Ishikawa (cell line): ENCODE results near the gene KLF9.

Experiments used
- CEBPB ChIP-seq: IDR thresholded peaks from 2 replicates; pipeline ENCODE4 v1.6.1; 2012
- CREB1 ChIP-seq: IDR thresholded peaks from 2 replicates; pipeline ENCODE4 v1.6.1; 2012; ENCODE audit warnings: low read depth
- EGR1 ChIP-seq: IDR thresholded peaks from 2 replicates; pipeline ENCODE4 v1.6.1; 2012
- EP300 ChIP-seq: IDR thresholded peaks from 2 replicates; pipeline ENCODE4 v1.6.1; 2012; ENCODE audit warnings: borderline replicate concordance
- FOXM1 ChIP-seq: IDR thresholded peaks from 2 replicates; pipeline ENCODE4 v1.6.1; 2012; ENCODE audit warnings: low read depth, borderline replicate concordance
- MAX ChIP-seq: IDR thresholded peaks from 2 replicates; pipeline ENCODE4 v1.6.1; 2012
- NFIC ChIP-seq: IDR thresholded peaks from 2 replicates; pipeline ENCODE4 v1.6.1; 2012
- RAD21 ChIP-seq: IDR thresholded peaks from 2 replicates; pipeline ENCODE4 v1.6.1; 2012; ENCODE audit warnings: low read depth
- TAF1 ChIP-seq: IDR thresholded peaks from 2 replicates; pipeline ENCODE4 v1.6.1; 2012; ENCODE audit warnings: low read depth, mild to moderate bottlenecking
- TCF12 ChIP-seq: IDR thresholded peaks from 2 replicates; pipeline ENCODE4 v1.6.1; 2012; ENCODE audit warnings: low read depth
- TEAD4 ChIP-seq: IDR thresholded peaks from 2 replicates; pipeline ENCODE4 v1.6.1; 2012
- USF1 ChIP-seq: IDR thresholded peaks from 2 replicates; pipeline ENCODE4 v1.6.1; 2012
- YY1 ChIP-seq: IDR thresholded peaks from 2 replicates; pipeline ENCODE4 v1.6.1; 2012; ENCODE audit warnings: low read depth
- ZBTB7A ChIP-seq: IDR thresholded peaks from 2 replicates; pipeline ENCODE4 v1.6.1; 2012; ENCODE audit warnings: low read depth
- TF ChIP-seq, protein P1 (sequence below): IDR thresholded peaks from 2 replicates; pipeline ENCODE4 v1.6.1; 2012; ENCODE audit warnings: low read depth, mild to moderate bottlenecking

KLF9 gene

GRCh38 chr9:70409800-70410199 lies 4.7 kb downstream of the KLF9 start:
- no peak for TF ChIP-seq EGR1
- no peak for TF ChIP-seq CREB1
- TF ChIP-seq RAD21, result no peak
- no peak for TF ChIP-seq TCF12
- no peak for TF ChIP-seq EP300
- TF ChIP-seq USF1, result no peak
- TF ChIP-seq CEBPB, result no peak

DNA sequence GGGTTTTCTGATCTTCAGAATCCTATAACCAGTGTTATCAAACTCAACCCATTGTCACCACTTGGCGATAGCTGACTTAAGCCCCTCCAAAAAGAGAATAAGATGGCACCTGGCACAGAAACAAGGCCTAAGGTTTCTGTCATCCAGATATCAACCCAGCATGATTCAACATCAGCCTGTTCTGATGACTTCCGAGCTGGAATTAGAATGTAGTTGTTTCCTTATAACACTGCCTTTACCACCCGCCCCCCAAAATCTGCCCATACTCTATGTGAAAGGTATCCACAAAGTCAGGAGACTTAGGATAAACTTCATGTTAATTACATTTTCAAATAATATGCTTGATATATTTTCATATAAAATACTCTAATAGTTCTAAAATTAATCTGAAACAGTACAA lies 5.2 kb downstream of the KLF9 start:
- TF ChIP-seq MAX (no peak), USF1 (no peak), CREB1 (no peak), CEBPB (no peak), TAF1 (no peak), EP300 (no peak), FOXM1 (no peak), TCF12 (no peak), TEAD4 (no peak), NFIC (no peak)

DNA sequence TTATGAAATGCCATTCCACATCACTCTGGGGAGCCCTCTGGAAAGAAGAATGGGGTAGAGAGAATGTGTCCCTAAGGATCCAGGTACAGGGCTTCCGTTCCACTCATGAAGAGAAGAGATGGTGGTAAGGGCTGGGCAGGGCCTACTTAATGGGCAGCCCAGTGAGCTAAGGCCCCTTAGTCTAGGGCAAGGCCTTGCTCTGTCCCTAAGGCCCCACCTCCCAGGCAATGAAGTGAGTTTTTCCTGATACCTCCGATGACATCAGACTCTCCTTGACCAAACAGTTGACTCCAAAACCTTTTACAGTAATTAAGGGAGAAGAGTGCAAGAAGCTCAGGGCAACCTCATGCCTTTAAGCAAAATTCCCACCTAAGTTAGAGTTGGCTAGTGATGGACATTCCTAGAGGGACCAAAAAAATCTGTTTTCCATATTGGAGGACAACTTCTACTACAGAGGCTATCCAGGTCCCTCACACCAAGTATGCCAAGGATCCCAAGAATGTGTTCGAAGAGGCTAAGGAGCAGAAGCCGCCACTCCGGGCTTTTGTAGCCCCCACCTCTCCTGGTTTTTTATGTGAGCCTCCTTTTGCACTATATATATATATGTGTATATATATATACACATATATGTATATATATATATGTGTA lies 5.9 kb downstream of the KLF9 start:
- TF ChIP-seq, protein P1, sequence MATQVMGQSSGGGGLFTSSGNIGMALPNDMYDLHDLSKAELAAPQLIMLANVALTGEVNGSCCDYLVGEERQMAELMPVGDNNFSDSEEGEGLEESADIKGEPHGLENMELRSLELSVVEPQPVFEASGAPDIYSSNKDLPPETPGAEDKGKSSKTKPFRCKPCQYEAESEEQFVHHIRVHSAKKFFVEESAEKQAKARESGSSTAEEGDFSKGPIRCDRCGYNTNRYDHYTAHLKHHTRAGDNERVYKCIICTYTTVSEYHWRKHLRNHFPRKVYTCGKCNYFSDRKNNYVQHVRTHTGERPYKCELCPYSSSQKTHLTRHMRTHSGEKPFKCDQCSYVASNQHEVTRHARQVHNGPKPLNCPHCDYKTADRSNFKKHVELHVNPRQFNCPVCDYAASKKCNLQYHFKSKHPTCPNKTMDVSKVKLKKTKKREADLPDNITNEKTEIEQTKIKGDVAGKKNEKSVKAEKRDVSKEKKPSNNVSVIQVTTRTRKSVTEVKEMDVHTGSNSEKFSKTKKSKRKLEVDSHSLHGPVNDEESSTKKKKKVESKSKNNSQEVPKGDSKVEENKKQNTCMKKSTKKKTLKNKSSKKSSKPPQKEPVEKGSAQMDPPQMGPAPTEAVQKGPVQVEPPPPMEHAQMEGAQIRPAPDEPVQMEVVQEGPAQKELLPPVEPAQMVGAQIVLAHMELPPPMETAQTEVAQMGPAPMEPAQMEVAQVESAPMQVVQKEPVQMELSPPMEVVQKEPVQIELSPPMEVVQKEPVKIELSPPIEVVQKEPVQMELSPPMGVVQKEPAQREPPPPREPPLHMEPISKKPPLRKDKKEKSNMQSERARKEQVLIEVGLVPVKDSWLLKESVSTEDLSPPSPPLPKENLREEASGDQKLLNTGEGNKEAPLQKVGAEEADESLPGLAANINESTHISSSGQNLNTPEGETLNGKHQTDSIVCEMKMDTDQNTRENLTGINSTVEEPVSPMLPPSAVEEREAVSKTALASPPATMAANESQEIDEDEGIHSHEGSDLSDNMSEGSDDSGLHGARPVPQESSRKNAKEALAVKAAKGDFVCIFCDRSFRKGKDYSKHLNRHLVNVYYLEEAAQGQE, result no peak
- TF ChIP-seq CEBPB (no peak), TAF1 (no peak), MAX (no peak), RAD21 (no peak), NFIC (no peak), FOXM1 (no peak), TEAD4 (no peak), ZBTB7A (no peak), USF1 (no peak), CREB1 (no peak), EGR1 (no peak), TCF12 (no peak), YY1 (no peak), EP300 (no peak)

DNA sequence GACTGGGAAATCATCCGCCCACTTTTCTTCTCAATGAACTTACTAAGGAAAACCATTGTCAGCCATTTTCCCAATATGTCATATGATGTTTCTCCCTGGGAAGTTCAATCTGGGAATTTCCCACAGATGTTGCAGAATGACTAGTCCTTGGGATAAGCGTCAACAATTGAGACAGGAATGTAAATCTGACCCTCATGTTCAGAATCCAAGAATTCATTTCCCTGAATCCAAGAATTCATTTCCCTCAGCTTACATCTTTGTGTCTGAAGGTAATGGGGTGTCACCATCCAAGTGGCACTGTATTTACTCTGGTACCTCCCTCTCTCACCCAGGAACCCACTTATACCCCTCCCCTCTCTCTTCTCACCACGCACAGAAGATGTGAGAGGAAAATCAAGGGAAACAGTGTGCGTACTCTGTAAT lies 7.4 kb downstream of the KLF9 start:
- TF ChIP-seq TCF12 (no peak), ZBTB7A (no peak), USF1 (no peak), CREB1 (no peak), TEAD4 (no peak), MAX (no peak), EGR1 (no peak), EP300 (no peak)

- TF ChIP-seq MAX (no peak), TAF1 (no peak), USF1 (no peak), YY1 (no peak), FOXM1 (no peak), EP300 (no peak), RAD21 (no peak), NFIC (no peak), TEAD4 (no peak), ZBTB7A (no peak), EGR1 (no peak)
- TF ChIP-seq, protein P1, result no peak
Observed at GRCh38 chr9:70406434-70406862, 8.0 kb downstream of the KLF9 start.
